HEK293 (cell line): ENCODE measurements around the gene HPS4.

Experiments
- CTCF ChIP-seq: fragments of 450-650 bp; formaldehyde crosslinking; IDR thresholded peaks from 2 replicates; pipeline ENCODE4 v1.5.1; 2016; ENCODE audit warnings: missing biosample characterization, missing genetic modification characterization
- PATZ1 ChIP-seq: fragments of 450-650 bp; formaldehyde crosslinking; IDR thresholded peaks from 2 replicates; pipeline ENCODE4 v1.5.1; 2016; ENCODE audit warnings: missing biosample characterization, missing genetic modification characterization
- PRDM10 ChIP-seq: fragments of 450-650 bp; formaldehyde crosslinking; IDR thresholded peaks from 2 replicates; pipeline ENCODE4 v1.5.1; 2016; ENCODE audit warnings: missing biosample characterization, missing genetic modification characterization
- SP2 ChIP-seq: fragments of 450-650 bp; formaldehyde crosslinking; IDR thresholded peaks from 2 replicates; pipeline ENCODE4 v1.5.1; 2016; ENCODE audit warnings: missing biosample characterization, missing genetic modification characterization
- TCF7L2 ChIP-seq: IDR thresholded peaks from 2 replicates; pipeline ENCODE4 v1.6.1; 2011; ENCODE audit warnings: low read depth, mild to moderate bottlenecking, inconsistent platforms, low read length, moderate library complexity, borderline replicate concordance
- TRIM28 ChIP-seq: IDR thresholded peaks from 2 replicates; pipeline ENCODE4 v1.6.1; 2011; ENCODE audit warnings: low read length, control low read depth, borderline replicate concordance
- WT1 ChIP-seq: fragments of 450-650 bp; formaldehyde crosslinking; IDR thresholded peaks from 2 replicates; pipeline ENCODE4 v1.5.1; 2016; ENCODE audit warnings: missing biosample characterization, missing genetic modification characterization
- ZBTB1 ChIP-seq: fragments of 450-650 bp; formaldehyde crosslinking; IDR thresholded peaks from 2 replicates; pipeline ENCODE4 v1.5.1; 2016; ENCODE audit warnings: missing biosample characterization, missing genetic modification characterization
- ZBTB49 ChIP-seq: fragments of 450-650 bp; formaldehyde crosslinking; IDR thresholded peaks from 2 replicates; pipeline ENCODE4 v1.5.1; 2016; ENCODE audit warnings: missing biosample characterization, missing genetic modification characterization, low read depth
- ZNF23 ChIP-seq: fragments of 450-650 bp; formaldehyde crosslinking; IDR thresholded peaks from 2 replicates; pipeline ENCODE4 v1.5.1; 2016; ENCODE audit warnings: missing biosample characterization, missing genetic modification characterization, borderline replicate concordance
- ZNF398 ChIP-seq: fragments of 450-650 bp; formaldehyde crosslinking; IDR thresholded peaks from 2 replicates; pipeline ENCODE4 v1.5.1; 2017; ENCODE audit warnings: missing biosample characterization, missing genetic modification characterization
- ZNF639 ChIP-seq: fragments of 450-650 bp; formaldehyde crosslinking; IDR thresholded peaks from 2 replicates; pipeline ENCODE4 v1.5.1; 2016; ENCODE audit warnings: missing biosample characterization, missing genetic modification characterization
- ZNF654 ChIP-seq: fragments of 450-650 bp; formaldehyde crosslinking; IDR thresholded peaks from 2 replicates; pipeline ENCODE4 v1.5.1; 2016; ENCODE audit warnings: low read depth, missing biosample characterization, missing genetic modification characterization
- ZNF658 ChIP-seq: fragments of 450-650 bp; formaldehyde crosslinking; IDR thresholded peaks from 2 replicates; pipeline ENCODE4; 2016; ENCODE audit warnings: missing biosample characterization, missing genetic modification characterization

- TF ChIP-seq CTCF (tag by site-specific recombination) (no peak), PATZ1 (tag by site-specific recombination) (no peak), ZNF654 (tag by site-specific recombination) (no peak), ZNF658 (no peak), ZNF639 (no peak), WT1 (tag by site-specific recombination) (no peak), TRIM28 (no peak), PRDM10 (tag by site-specific recombination) (no peak), ZNF23 (tag by site-specific recombination) (no peak), ZBTB49 (tag by site-specific recombination) (no peak), TCF7L2 (no peak), SP2 (no peak), ZBTB1 (tag by site-specific recombination) (no peak), ZNF398 (tag by site-specific recombination) (no peak)
Observed at GRCh38 chr22:26471522-26471921, 12.1 kb downstream of the HPS4 start.
